Fibroblast of lung (primary cell): Measurements from ENCODE around the gene XXYLT1. TPM values are rescaled to one million over a fixed set of nuclear protein-coding genes. Genes with fewer than 3 reads are reported as not detected.

ENCODE experiments used
- DNase-seq, 2 donors: peaks; one replicate each; pipeline versions ENCODE4 v3.0.0 to v3.0.0-alpha.2; 2010; ENCODE audit warnings: low read depth in 2 of 2
- H2AFZ ChIP-seq: 2 replicates; pipeline ENCODE4 v1.5.1; 2012; ENCODE audit warnings: low read length, control low read depth, inconsistent platforms
- H3K27ac ChIP-seq: 2 replicates; pipeline ENCODE4 v1.5.1; 2011; ENCODE audit warnings: low read length, control low read depth; ENCODE audit not compliant: insufficient read depth
- H3K27me3 ChIP-seq: 2 replicates; pipeline ENCODE4 v1.5.1; 2011; ENCODE audit warnings: mild to moderate bottlenecking, low read length; ENCODE audit not compliant: control insufficient read depth, insufficient read depth
- H3K36me3 ChIP-seq: 2 replicates; pipeline ENCODE4 v1.5.1; 2011; ENCODE audit warnings: low read length; ENCODE audit not compliant: control insufficient read depth, insufficient read depth
- H3K4me1 ChIP-seq: 2 replicates; pipeline ENCODE4 v1.5.1; 2011; ENCODE audit warnings: low read length; ENCODE audit not compliant: control insufficient read depth, insufficient read depth; ENCODE audit errors: extremely low read depth
- H3K4me2 ChIP-seq: 2 replicates; pipeline ENCODE4 v1.5.1; 2011; ENCODE audit warnings: low read length, control low read depth; ENCODE audit not compliant: insufficient read depth; ENCODE audit errors: extremely low read depth
- H3K4me3 ChIP-seq, 4 experiments: fragments of 200-600 bp in 1 of 4; sonication (generic) in 1 of 4; replicated peaks in 1 of 4; 2 replicates each; pipeline ENCODE4 v1.5.1; 2011 to 2016; ENCODE audit warnings: low read length in 4 of 4, low read depth in 3 of 4, mild to moderate bottlenecking in 3 of 4, control low read depth in 2 of 4, inconsistent platforms in 1 of 4, mixed read lengths in 1 of 4; ENCODE audit not compliant: insufficient read depth in 1 of 4; ENCODE audit errors: control extremely low read depth in 1 of 4
- H3K79me2 ChIP-seq: 2 replicates; pipeline ENCODE4 v1.5.1; 2012; ENCODE audit warnings: mild to moderate bottlenecking, low read length, inconsistent platforms; ENCODE audit not compliant: control insufficient read depth, insufficient read depth
- H3K9ac ChIP-seq: 2 replicates; pipeline ENCODE4 v1.5.1; 2011; ENCODE audit warnings: mild to moderate bottlenecking, low read length, control low read depth; ENCODE audit not compliant: insufficient read depth
- H3K9me3 ChIP-seq: 2 replicates; pipeline ENCODE4 v1.5.1; 2012; ENCODE audit warnings: low read depth, low read length; ENCODE audit not compliant: control insufficient read depth, insufficient read depth
- H4K20me1 ChIP-seq: 2 replicates; pipeline ENCODE4 v1.5.1; 2011; ENCODE audit warnings: low read length; ENCODE audit not compliant: control insufficient read depth, insufficient read depth; ENCODE audit errors: extremely low read depth
- CTCF ChIP-seq, 2 donors: IDR thresholded peaks in 1 of 2; conservative IDR thresholded peaks in 1 of 2; 1 replicate in 1 of 2; 2 replicates in 1 of 2; pipeline ENCODE4 v1.5.1; 2011 to 2012; ENCODE audit warnings: low read length in 2 of 2, control low read depth in 1 of 2, inconsistent platforms in 1 of 2, low read depth in 1 of 2, mild to moderate bottlenecking in 1 of 2
- EZH2 ChIP-seq: IDR thresholded peaks from 2 replicates; pipeline ENCODE4 v1.5.1; 2012; ENCODE audit warnings: low read length, control low read depth, mild to moderate bottlenecking; ENCODE audit errors: missing control alignments
- polyA plus RNA-seq, 2 donors: library from polyadenylated mRNA; depleted of rRNA in 1 of 2; stranded (reverse) in 1 of 2; unstranded in 1 of 2; fragments of >200 nt; gene quantifications; 2 replicates each; pipeline ENCODE4 v1.2.1, GENCODE V29; 2011 to 2012; ENCODE audit warnings: missing spikeins in 1 of 2
- total RNA-seq: library from RNA; depleted of rRNA; stranded (reverse); fragments of >200 nt; gene quantifications from 2 replicates; pipeline ENCODE4 v1.2.1, GENCODE V29; 2014

XXYLT1 gene
- total and polyA plus RNA-seq, 2 donors (not counting 1 experiment from before 2014, with no cell fraction given) = 12.4 to 18.5 TPM

- Histone ChIP-seq H3K79me2 (no peaks in the 10 kb centered on the region), H3K27me3 (no peaks in the 10 kb centered on the region), H2AFZ (no peak overlapping the region), H3K36me3 (peaks cover 2% of the 10 kb centered on the region), H3K27ac (no peak overlapping the region), H3K9ac (no peak overlapping the region), H3K4me3 (no peak overlapping the region), H3K4me1 (peaks cover under 1% of the 10 kb centered on the region), H3K9me3 (no peaks in the 10 kb centered on the region), H3K4me2 (no peak overlapping the region), H4K20me1 (no peaks in the 10 kb centered on the region)
- DNase-seq = no peak
- TF ChIP-seq CTCF (conservative IDR thresholded peaks at IDR 0.05 in 1 of 2, IDR thresholded peaks at IDR 0.05 in 1 of 2; ENCODE audit: low read depth in 1 of 2, low read length in 2 of 2) = no peak
- TF ChIP-seq EZH2 = no peak
Measured at GRCh38 chr3:195124378-195124992, 146.5 kb downstream of the XXYLT1 start.

- Histone ChIP-seq H3K4me2 (no peak overlapping the region), H3K36me3 (peaks cover 2% of the 10 kb centered on the region), H3K9me3 (no peaks in the 10 kb centered on the region), H2AFZ (no peak overlapping the region), H3K79me2 (no peaks in the 10 kb centered on the region), H4K20me1 (no peaks in the 10 kb centered on the region), H3K27me3 (no peaks in the 10 kb centered on the region), H3K27ac (no peak overlapping the region), H3K4me3 (no peak overlapping the region), H3K9ac (no peak overlapping the region), H3K4me1 (peaks cover 4% of the 10 kb centered on the region)
- TF ChIP-seq CTCF (conservative IDR thresholded peaks at IDR 0.05 in 1 of 2, IDR thresholded peaks at IDR 0.05 in 1 of 2; ENCODE audit: low read depth in 1 of 2, low read length in 2 of 2) = no peak
- no peak for TF ChIP-seq EZH2
- DNase-seq = peak in 1 of 2 donors; percentile 63
Measured at GRCh38 chr3:195123281-195123691, 147.7 kb downstream of the XXYLT1 start.

- no peak overlapping the region for H3K9ac ChIP-seq
- no peak overlapping the region for H3K27ac ChIP-seq
- H3K4me2 ChIP-seq = no peak overlapping the region
- H2AFZ ChIP-seq = no peak overlapping the region
- H4K20me1 ChIP-seq = no peaks in the 10 kb centered on the region
- H3K36me3 ChIP-seq = peaks cover 2% of the 10 kb centered on the region
- TF ChIP-seq EZH2 = no peak
- no peak for TF ChIP-seq CTCF (conservative IDR thresholded peaks at IDR 0.05 in 1 of 2, IDR thresholded peaks at IDR 0.05 in 1 of 2; ENCODE audit: low read depth in 1 of 2, low read length in 2 of 2)
- no peaks in the 10 kb centered on the region for H3K9me3 ChIP-seq
- no peaks in the 10 kb centered on the region for H3K79me2 ChIP-seq
- no peak for DNase-seq
- H3K4me1 ChIP-seq = peaks cover 4% of the 10 kb centered on the region
- H3K27me3 ChIP-seq = no peaks in the 10 kb centered on the region
- H3K4me3 ChIP-seq = no peak overlapping the region
Measured at GRCh38 chr3:195122261-195122660, 148.7 kb downstream of the XXYLT1 start.
